Activated naive CD8-positive, alpha-beta T cell treated with anti-CD3 and anti-CD28 coated beads, Interleukin-2, amount 10 ng/mL, durations not matched to agents 7 days and 5 days (primary cell): ENCODE results near the gene CHTOP. TPM values are rescaled to one million over a fixed set of nuclear protein-coding genes. Genes with fewer than 3 reads are reported as not detected.
"Not testable (repeated sequence)": the region's sequence is repeated elsewhere in the genome, so short reads cannot be mapped to it uniquely, and the experiment has no call there.

ENCODE experiments used
- ATAC-seq: fragments of 150-1000 bp; cut with Tn5 transposase; one replicate; pipeline ENCODE4 v1.10.0; 2021; ENCODE audit warnings: low read depth, moderate library complexity
- POLR2A ChIA-PET: fragments of 350-600 bp; sonication (Branson Sonifier 250); formaldehyde crosslinking; loops from one replicate; lab custom pipeline; 2021; ENCODE audit warnings: antibody characterized with exemption; lab: Charles Lee
- DNase-seq: peaks from one replicate; pipeline ENCODE4 v3.0.0; 2021
- H3K27ac Mint-ChIP-seq: one replicate; pipeline ENCODE4 v1.8.0; 2022; ENCODE audit warnings: mild to moderate bottlenecking, mixed read lengths
- H3K27me3 Mint-ChIP-seq: one replicate; pipeline ENCODE4 v1.8.0; 2022; ENCODE audit warnings: mild to moderate bottlenecking, moderate library complexity, mixed read lengths
- H3K36me3 Mint-ChIP-seq: one replicate; pipeline ENCODE4 v1.8.0; 2021; ENCODE audit warnings: mild to moderate bottlenecking, mixed read lengths
- H3K4me1 Mint-ChIP-seq: one replicate; pipeline ENCODE4 v1.8.0; 2021; ENCODE audit warnings: mixed read lengths
- H3K4me3 Mint-ChIP-seq: one replicate; pipeline ENCODE4 v1.8.0; 2022; ENCODE audit warnings: mild to moderate bottlenecking, moderate library complexity, mixed read lengths
- H3K9me3 Mint-ChIP-seq: one replicate; pipeline ENCODE4 v1.8.0; 2021; ENCODE audit warnings: mixed read lengths
- total RNA-seq, 2 experiments: library from RNA; stranded (reverse); gene quantifications; one replicate each; pipeline ENCODE4 v1.2.3, GENCODE V29; 2021

CHTOP gene
- total RNA-seq, 2 experiments from 2014 or later = 98.1 to 105 TPM

DNA sequence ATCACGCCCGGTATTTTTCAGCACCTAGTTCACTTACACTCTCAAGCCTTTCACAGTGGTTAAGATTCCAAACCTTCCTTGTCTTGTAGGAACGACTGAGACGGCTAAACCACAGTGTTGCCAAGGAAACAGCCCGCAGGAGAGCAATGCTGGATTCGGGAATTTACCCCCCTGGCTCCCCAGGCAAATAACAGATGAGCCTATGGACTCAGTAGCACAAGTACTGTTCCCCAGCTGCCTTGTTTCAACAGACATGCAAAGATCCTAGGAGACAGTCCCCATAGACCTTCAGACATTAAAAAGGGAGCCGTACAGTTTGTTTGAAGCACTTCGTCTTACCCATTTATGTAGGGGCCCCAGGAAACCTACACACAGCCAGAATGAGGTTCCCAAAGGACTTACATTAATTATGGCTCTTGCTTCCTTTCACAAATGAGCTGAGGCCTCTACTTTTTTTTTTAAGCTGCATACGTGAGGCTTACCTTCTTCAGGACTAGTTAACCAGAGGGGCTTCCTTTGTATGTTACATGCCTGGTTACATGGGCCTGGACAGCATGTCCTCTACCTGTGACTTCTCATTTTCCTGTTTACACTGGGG is 27.3 kb downstream of the CHTOP start:
- DNase-seq (peak; percentile 3), ATAC-seq (no peak)
- H3K9me3 Mint-ChIP-seq = no peaks in the 10 kb centered on the region
- no peak overlapping the region for H3K27ac Mint-ChIP-seq
- H3K36me3 Mint-ChIP-seq = peaks cover 29% of the 10 kb centered on the region
- POLR2A ChIA-PET = interaction anchor here (1.8 kb wide), 1 partner anchor 27 kb away, joined by 12 read pairs; the partner anchor contains the start of gene CHTOP
- H3K27me3 Mint-ChIP-seq = no peaks in the 10 kb centered on the region
- H3K4me1 Mint-ChIP-seq = peaks cover 19% of the 10 kb centered on the region
- H3K4me3 Mint-ChIP-seq = no peak overlapping the region

DNA sequence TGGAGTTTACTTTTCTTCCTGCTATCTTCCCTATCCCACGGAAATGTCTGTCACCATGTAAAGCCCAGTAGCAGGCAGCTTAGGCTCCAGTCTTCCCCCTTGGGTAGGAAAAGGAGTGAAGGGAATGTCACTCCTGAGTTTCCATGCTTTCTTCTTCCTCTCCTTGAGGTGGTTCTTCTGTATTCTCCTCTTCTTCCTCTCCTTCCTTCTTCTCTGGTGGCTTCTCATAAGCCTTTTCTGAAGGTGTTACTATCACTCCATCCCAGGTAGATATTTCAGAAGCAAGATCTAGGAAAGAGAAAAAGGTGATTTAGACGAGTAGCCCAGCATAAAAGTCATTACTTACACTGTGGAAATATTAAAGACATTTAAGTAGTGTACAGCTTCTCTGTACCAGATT is 28.4 kb downstream of the CHTOP start:
- H3K4me3 Mint-ChIP-seq = no peak overlapping the region

DNA sequence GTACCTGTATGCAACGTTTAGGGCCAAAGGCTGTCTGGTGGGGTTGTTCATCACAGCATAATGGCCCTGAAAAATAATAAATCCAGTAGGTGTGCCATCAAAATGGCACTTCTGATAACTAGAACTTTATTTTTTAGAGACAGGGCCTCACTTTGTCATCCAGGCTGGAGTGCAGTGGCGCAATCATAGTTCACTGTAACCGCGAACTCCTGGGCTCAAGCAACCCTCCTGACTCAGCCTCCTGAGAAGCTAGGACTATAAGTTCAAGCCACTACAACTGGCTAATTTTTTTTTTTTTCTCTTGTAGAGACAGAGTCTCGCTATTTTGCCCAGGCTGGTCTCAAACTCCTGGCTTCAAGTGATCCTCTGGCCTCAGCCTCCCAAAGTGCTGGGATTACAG is 29.3 kb downstream of the CHTOP start:
- Mint-ChIP-seq H3K36me3 (peaks cover 41% of the 10 kb centered on the region), H3K4me1 (peaks cover 23% of the 10 kb centered on the region), H3K27ac (no peak overlapping the region), H3K27me3 (no peaks in the 10 kb centered on the region), H3K9me3 (no peaks in the 10 kb centered on the region), H3K4me3 (no peak overlapping the region)
- DNase-seq (peak; percentile 2), ATAC-seq (no peak)
- POLR2A ChIA-PET = no interaction called here

More for the DNA sequence above, 28.4 kb downstream of the CHTOP start:
- Mint-ChIP-seq H3K27ac (peak overlapping the region; percentile 44), H3K36me3 (peaks cover 32% of the 10 kb centered on the region), H3K4me1 (peaks cover 19% of the 10 kb centered on the region), H3K27me3 (no peaks in the 10 kb centered on the region), H3K9me3 (no peaks in the 10 kb centered on the region)
- POLR2A ChIA-PET = interaction anchor here (1.8 kb wide), 1 partner anchor 28 kb away, joined by 12 read pairs; the partner anchor contains the start of gene CHTOP
- peak; percentile 1 for DNase-seq
- ATAC-seq = no peak

DNA sequence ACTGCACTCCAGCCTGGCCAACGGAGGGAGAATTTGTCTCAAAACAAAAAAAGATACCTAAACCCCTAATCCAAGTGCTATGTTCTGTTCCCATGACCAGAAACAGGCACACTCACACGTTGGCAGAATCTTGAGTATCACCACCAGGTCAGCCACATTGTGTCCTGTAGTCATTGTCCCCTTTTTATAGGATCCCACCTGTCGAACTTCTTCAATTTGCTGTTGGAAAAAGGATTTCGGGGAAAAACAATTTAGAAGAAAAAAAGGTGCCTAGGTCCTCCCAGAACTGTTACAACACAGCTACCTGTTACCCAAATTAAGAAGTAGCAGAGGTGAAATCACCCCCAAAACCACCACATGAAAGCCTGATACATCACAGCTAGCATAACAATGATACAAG is 33.6 kb downstream of the CHTOP start:
- Mint-ChIP-seq H3K36me3 (peaks cover 51% of the 10 kb centered on the region), H3K4me1 (peaks cover 25% of the 10 kb centered on the region), H3K27me3 (no peaks in the 10 kb centered on the region), H3K27ac (peak overlapping the region; percentile 45), H3K4me3 (no peak overlapping the region), H3K9me3 (no peaks in the 10 kb centered on the region)
- no peak for ATAC-seq
- POLR2A ChIA-PET = interaction anchor here (0.9 to 3.4 kb wide), 4 partner anchors 27 to 323 kb away, joined by 3 to 10 read pairs (median 4); partner anchors contain the start of genes CHTOP and RPS27
- DNase-seq = no peak

DNA sequence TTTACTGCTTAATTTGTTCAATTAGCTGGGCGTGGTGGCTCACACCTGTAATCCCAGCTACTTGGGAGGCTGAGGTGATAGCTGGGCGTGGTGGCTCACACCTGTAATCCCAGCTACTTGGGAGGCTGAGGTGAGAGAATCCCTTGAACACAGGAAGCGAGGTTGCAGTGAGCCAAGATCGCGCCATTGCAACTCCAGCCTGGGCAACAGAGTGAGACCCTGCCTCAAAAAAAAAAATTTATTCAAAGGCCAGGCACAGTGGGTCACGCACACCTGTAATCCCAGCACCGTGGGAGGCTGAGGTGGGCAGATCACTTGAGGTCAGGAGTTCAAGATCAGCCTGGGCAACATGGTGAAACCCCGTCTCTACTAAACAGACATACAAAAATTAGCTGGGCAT is 34.8 kb downstream of the CHTOP start:
- H3K4me1 Mint-ChIP-seq = peaks cover 25% of the 10 kb centered on the region
- POLR2A ChIA-PET = interaction anchor here (1.5 to 3.4 kb wide), 2 partner anchors 9 to 34 kb away, joined by 7 to 10 read pairs; partner anchors contain the start of gene CHTOP
- not testable (repeated sequence) for DNase-seq, H3K27ac Mint-ChIP-seq, H3K27me3 Mint-ChIP-seq, H3K4me3 Mint-ChIP-seq, ATAC-seq, H3K9me3 Mint-ChIP-seq
- H3K36me3 Mint-ChIP-seq = peaks cover 47% of the 10 kb centered on the region

DNA sequence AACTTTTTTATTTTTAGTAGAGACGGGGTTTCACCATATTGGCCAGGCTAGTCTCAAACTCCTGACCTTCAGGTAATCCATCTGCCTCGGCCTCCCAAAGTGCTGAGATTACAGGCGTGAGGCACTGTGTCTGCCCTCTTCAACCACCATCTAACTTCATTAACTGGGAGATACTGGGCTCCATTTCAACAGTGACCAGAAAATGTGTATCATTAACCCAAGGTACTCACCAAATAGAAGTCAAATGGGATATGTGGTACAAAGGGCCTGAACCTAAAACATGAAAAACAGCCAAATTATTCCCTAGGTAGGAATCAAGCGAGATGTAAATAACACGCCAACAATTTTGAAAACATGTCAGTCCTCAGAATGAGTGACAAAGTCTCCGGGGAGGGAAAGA is 35.7 kb downstream of the CHTOP start:
- Mint-ChIP-seq H3K4me3 (no peak overlapping the region), H3K4me1 (peaks cover 25% of the 10 kb centered on the region), H3K36me3 (peaks cover 42% of the 10 kb centered on the region), H3K9me3 (no peaks in the 10 kb centered on the region), H3K27ac (no peak overlapping the region), H3K27me3 (no peaks in the 10 kb centered on the region)
- ATAC-seq (no peak), DNase-seq (no peak)
- POLR2A ChIA-PET = interaction anchor here (0.7 to 3.4 kb wide), 4 partner anchors 10 to 253 kb away, joined by 3 to 10 read pairs (median 5); partner anchors contain the start of genes CHTOP and GATAD2B

DNA sequence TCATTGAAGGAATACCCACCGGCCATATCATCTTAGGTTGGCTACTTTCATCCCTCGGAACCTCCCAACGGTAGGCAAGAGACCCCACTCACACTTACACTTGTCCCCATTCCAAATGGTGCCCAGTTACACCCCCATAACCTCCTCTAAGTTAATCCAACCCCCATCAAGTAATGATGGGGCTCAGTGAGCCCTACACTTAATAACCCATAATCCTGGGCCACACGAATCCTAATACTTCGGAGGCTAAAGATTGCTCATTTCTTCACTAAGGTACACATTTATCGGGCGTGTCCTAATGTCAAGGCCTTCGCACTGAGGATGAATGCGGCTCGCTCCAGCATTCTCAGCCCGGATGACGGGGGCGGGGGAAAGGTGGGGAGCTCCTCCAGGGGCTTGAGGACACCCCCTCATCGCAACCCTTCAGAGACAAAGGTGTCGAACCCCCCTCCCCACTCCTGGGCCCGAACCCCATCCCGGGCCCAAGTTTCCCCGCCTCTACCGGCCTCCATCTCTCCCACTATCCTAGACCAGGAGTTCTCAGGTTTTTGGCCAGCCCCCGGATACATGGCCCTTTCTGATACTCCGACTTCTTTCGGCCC is 36.5 kb downstream of the CHTOP start:
- POLR2A ChIA-PET = interaction anchor here (2.1 to 3.0 kb wide), 3 partner anchors 11 to 317 kb away, joined by 8 to 28 read pairs (median 13); partner anchors contain the start of genes CHTOP and SNAPIN
- Mint-ChIP-seq H3K4me3 (no peak overlapping the region), H3K27ac (no peak overlapping the region), H3K9me3 (no peaks in the 10 kb centered on the region), H3K4me1 (peaks cover 25% of the 10 kb centered on the region), H3K27me3 (no peaks in the 10 kb centered on the region), H3K36me3 (peaks cover 34% of the 10 kb centered on the region)
- no peak for DNase-seq
- peak; percentile 1 for ATAC-seq

DNA sequence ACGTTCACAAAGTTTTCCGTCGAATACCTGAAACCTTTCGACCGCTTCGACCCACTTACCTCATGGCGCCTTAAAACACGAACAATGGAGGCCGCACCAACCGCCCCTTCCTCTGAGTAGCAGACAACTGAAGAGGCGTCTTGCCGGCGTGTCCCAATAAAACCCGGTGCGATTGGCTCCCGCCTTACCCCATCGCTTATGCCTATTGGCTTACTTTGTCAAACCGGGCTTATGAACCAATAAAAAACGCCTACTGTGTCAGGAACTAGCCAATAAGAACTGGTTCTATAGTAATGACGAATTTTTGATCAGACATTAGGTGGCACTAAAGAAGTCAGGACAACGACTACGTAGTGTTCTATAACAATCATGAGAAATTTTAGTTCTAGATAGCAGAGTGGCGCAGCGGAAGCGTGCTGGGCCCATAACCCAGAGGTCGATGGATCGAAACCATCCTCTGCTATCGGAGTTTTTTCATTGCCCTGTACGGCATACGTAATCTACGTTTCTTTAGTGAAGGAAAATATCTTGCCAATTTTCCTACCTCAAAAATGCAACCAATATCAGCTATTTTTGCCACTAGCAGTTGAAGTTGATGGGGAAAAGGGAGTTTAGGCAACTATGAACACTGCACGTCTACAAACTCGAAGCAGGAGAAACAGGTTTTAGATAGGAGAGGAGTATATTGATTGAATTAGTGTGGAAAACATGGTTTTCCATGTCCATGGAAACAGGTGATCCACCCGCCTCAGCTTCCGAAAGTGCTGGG is 37.2 kb downstream of the CHTOP start, which contains the start of gene ILF2:
Gene ILF2 (minus strand): TSS at position 135 of the 769 bp plus-strand sequence. CDS start 71 bp downstream, at position 64.
- Mint-ChIP-seq H3K9me3 (no peaks in the 10 kb centered on the region), H3K4me1 (peaks cover 23% of the 10 kb centered on the region), H3K27me3 (no peaks in the 10 kb centered on the region), H3K27ac (peak within 1 kb of the TSS; percentile 85), H3K36me3 (peaks cover 32% of the 10 kb centered on the region), H3K4me3 (no peak within 1 kb of the TSS)
- POLR2A ChIA-PET = interaction anchor here (0.6 to 3.0 kb wide), 7 partner anchors 12 to 316 kb away, joined by 3 to 28 read pairs (median 5); partner anchors contain the start of genes CHTOP, INTS3, SLC27A3 and SNAPIN
- DNase-seq (peak; percentile 91), ATAC-seq (peak; percentile 92)

DNA sequence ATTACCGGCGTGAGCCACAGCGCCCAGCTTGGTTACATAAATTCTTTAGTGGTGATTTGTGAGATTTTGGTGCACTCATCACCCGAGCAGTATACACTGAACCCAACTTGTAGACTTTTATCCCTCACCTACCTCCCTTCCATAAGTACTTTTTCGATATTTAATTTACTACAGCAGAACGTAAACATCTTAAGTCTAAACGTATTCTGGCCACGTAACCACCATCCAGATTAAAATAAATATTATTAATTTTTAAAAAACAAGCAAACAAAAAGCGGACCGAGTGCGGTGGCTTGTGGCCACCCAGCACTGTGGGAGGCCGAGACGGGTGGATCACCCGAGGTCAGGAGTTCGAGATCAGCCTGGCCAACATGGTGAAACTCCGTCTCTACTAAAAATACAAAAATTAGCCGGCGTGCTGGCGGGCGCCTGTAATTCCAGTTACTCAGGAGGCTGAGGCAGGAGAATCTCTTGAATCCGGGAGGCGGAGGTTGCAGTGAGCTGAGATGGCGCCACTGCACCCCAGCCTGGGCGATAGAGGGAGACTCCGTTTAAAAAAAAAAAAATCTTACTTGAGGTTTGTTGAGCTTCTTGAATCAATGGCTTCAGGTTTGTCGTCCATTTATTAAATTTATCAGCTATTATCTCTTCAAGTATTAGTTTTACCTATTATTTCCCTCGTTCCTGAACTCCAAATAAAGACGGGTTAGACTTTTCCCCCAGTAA is 37.9 kb downstream of the CHTOP start:
- H3K27me3 Mint-ChIP-seq, H3K4me3 Mint-ChIP-seq, H3K9me3 Mint-ChIP-seq: not testable (repeated sequence)
- peak; percentile 25 for ATAC-seq
- POLR2A ChIA-PET = interaction anchor here (0.9 to 3.0 kb wide), 8 partner anchors 12 to 318 kb away, joined by 3 to 28 read pairs (median 5); partner anchors contain the start of genes CHTOP, INTS3, SLC27A3 and SNAPIN
- Mint-ChIP-seq H3K27ac (peak overlapping the region; percentile 85), H3K4me1 (peaks cover 23% of the 10 kb centered on the region), H3K36me3 (peaks cover 29% of the 10 kb centered on the region)
- peak; percentile 70 for DNase-seq

DNA sequence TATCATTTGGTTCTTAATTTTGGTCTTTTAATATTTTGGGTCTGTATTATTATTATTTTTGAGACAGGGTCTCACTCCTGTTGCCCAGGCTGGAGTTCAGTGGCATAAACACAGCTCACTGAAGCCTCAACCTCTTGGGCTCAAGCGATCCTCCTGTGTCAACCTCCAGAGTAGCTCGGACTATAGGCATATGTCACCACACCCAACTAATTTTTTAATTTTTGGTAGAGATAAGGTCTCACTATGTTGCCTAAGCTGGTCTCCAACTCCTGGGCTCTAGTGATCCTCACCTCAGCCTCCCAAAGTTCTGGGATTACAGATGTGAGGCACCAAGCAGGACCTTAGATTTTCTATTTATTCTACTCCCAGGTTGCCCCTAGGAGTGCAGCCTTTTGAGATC is 39.6 kb downstream of the CHTOP start:
- Mint-ChIP-seq H3K27me3 (peaks cover 19% of the 10 kb centered on the region), H3K36me3 (peaks cover 16% of the 10 kb centered on the region), H3K4me3 (no peak overlapping the region), H3K4me1 (peaks cover 26% of the 10 kb centered on the region), H3K9me3 (no peaks in the 10 kb centered on the region), H3K27ac (no peak overlapping the region)
- DNase-seq (no peak), ATAC-seq (no peak)
- POLR2A ChIA-PET = interaction anchor here (0.7 to 1.0 kb wide), 3 partner anchors 8 to 113 kb away, joined by 3 to 4 read pairs (median 4); no protein-coding TSS in a partner anchor

DNA sequence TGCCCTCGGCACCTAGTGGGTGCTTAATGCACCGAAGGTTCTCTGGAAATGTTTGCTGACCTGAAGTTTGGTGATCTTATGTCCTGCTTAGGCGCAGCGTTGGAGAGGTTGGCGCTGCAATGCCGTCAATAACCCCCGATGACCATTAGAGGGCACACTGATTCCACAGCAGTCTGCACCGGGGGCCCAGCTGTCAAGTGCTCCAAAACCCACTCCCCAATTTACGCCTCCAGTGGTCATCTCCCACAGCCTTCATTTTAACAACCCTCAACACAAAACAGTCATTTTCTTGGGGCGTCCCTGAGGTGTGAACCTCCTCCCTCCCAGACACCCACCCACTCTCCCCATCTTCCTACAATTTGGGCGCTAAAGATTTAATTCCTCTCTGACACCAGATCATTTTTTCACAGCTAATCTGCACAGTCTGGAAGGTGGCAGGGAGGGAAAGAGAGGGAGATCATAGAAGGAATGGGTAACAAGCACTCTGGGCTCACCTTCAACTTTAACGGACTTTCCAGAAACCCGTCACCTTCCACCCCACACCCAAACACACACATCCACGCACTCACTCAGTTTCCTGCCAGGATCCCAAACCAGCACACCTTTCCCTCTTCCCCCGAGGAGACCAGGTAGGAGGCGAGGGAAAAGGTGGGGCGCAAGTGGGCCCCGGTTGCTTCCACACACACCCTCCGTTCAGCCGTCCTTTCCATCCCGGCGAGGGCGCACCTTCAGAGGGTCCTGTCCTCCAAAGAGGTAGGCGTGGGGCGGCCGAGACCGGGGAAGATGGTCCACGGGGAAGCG is 44.1 kb downstream of the CHTOP start:
- H3K27ac Mint-ChIP-seq = no peak overlapping the region
- ATAC-seq = peak; percentile 49
- DNase-seq = peak; percentile 52
- H3K27me3 Mint-ChIP-seq = peaks cover 56% of the 10 kb centered on the region
- H3K36me3 Mint-ChIP-seq = no peaks in the 10 kb centered on the region
- peak overlapping the region; percentile 79 for H3K4me3 Mint-ChIP-seq
- POLR2A ChIA-PET = interaction anchor here (0.7 to 1.2 kb wide), 2 partner anchors 47 to 98 kb away, joined by 3 to 5 read pairs; partner anchors contain the start of gene SLC27A3
- no peaks in the 10 kb centered on the region for H3K9me3 Mint-ChIP-seq
- peaks cover 20% of the 10 kb centered on the region for H3K4me1 Mint-ChIP-seq
